HG02840 (cell line): Measurements from ENCODE around the gene CD34.

Experiments used
- ATAC-seq: cut with Tn5 transposase; IDR thresholded peaks from one replicate; pipeline ENCODE4 v1.9.1; 2021; ENCODE audit warnings: mild to moderate bottlenecking, moderate library complexity, moderate number of reproducible peaks; ENCODE audit not compliant: unreplicated experiment, low FRiP score

Gene CD34

GRCh38 chr1:207901041-207901653, 9.8 kb downstream of the CD34 start:
- no peak for ATAC-seq

- no peak for ATAC-seq
Measured at GRCh38 chr1:207898836-207899235, 12.1 kb downstream of the CD34 start.

GRCh38 chr1:207898260-207898659, 12.7 kb downstream of the CD34 start:
- ATAC-seq, result no peak

GRCh38 chr1:207897188-207897587, 13.7 kb downstream of the CD34 start:
- ATAC-seq, result no peak

GRCh38 chr1:207896547-207896946, 14.4 kb downstream of the CD34 start:
- no peak for ATAC-seq

GRCh38 chr1:207894704-207895103, 16.2 kb downstream of the CD34 start:
- ATAC-seq, result no peak

GRCh38 chr1:207893737-207894582, 17.0 kb downstream of the CD34 start:
- ATAC-seq, result no peak

- no peak for ATAC-seq
Measured at GRCh38 chr1:207892764-207893163, 18.2 kb downstream of the CD34 start.

- ATAC-seq, result no peak
Measured at GRCh38 chr1:207891148-207891547, 19.8 kb downstream of the CD34 start.

GRCh38 chr1:207890136-207890738, 20.7 kb downstream of the CD34 start:
- no peak for ATAC-seq

- ATAC-seq, result no peak
Measured at GRCh38 chr1:207888652-207889051, 22.3 kb downstream of the CD34 start.

- ATAC-seq, result no peak
Measured at GRCh38 chr1:207887542-207888201, 23.3 kb downstream of the CD34 start.

- no peak for ATAC-seq
Measured at GRCh38 chr1:207886227-207886626, 24.7 kb downstream of the CD34 start.

- ATAC-seq, result no peak
Measured at GRCh38 chr1:207885129-207886032, 25.5 kb downstream of the CD34 start.

- ATAC-seq, result no peak
Measured at GRCh38 chr1:207884266-207885029, 26.5 kb downstream of the CD34 start.

- ATAC-seq, result peak; percentile 8
Measured at GRCh38 chr1:207883660-207884250, 27.2 kb downstream of the CD34 start.

GRCh38 chr1:207883104-207883651, 27.7 kb downstream of the CD34 start:
- ATAC-seq, result peak; percentile 70

GRCh38 chr1:207882692-207883091, 28.2 kb downstream of the CD34 start:
- ATAC-seq, result peak; percentile 15

- no peak for ATAC-seq
Measured at GRCh38 chr1:207878939-207879338, 32.0 kb downstream of the CD34 start.
